ENCODE results near the gene NOD2.

Gene NOD2

DNA sequence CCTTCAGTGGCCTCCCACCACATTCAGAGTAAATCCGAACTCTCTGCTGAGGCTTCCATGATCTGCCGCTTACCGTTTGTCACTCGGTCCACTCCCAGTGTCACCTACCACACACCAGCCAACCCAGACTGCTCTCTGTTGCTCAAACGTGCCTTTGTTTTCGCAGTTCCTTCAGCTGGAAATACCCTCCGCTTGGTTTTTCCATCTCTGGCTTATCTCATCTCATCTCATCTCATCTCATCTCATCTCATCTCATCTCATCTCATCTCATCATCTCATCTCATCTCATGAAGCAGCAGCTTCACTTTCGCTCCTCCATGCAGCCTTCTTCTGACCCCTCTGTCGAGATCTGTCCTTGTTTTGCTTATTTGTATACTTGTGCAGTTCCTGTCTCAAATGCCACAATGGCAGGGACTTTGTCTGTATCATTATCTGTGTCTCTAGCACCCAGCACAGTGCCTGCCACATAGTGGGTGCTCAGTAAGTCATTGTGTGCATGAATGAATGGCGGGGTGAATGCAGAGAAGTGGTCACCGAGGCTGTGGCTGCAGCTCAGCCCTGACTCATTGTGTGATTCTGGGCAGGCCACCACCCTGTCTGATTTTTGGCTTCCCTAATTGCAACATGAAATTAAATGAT, 8.5 kb upstream of the NOD2 start:
- no peak overlapping the region for H3K9ac ChIP-seq (ENCODE audit: low read depth, low read length)
- H3K27me3 ChIP-seq (ENCODE audit: control insufficient read depth, insufficient read depth, low read length): no peaks in the 10 kb centered on the region
- H3K9me3 ChIP-seq (ENCODE audit: control insufficient read depth, insufficient read depth, low read length): no peaks in the 10 kb centered on the region
- no peak overlapping the region for H3K4me3 ChIP-seq (ENCODE audit: low read depth, low read length)
- no peaks in the 10 kb centered on the region for H3K4me1 ChIP-seq (ENCODE audit: control insufficient read depth, insufficient read depth, low read length)
- H3K36me3 ChIP-seq (ENCODE audit: control insufficient read depth, insufficient read depth, low read length): no peaks in the 10 kb centered on the region

DNA sequence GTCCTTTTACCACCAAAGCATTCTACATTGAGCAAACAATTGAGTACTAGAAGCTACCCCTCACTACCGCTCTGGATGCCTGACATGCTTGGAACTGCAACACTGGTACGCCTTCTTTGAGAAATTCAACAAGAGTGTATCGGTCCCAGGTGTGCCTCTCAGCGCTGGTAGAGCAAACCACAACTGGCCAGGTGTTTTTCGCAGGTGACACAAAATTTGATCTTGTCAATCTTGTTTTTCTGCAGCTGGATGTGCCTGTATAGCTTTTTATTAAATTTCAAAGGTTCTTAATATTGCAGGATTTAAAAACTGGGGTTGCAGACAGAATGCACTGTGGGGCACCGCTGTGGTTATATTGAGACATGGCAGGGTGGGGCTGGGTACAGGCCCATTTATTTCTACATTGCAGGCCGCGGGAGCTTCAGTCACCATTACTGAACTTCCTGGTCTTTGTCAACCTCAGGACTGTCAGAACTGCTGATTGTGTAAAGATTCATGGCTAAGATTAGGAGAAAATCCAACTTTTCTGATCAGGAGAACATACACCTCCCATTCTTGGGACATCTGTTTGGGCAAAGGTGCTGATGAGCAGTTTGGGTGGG, 7.8 kb upstream of the NOD2 start:
- H3K4me1 ChIP-seq (ENCODE audit: control insufficient read depth, insufficient read depth, low read length): no peaks in the 10 kb centered on the region

GRCh38 chr16:50688083-50688482, 5.3 kb upstream of the NOD2 start:
- Histone ChIP-seq H3K4me1 (ENCODE audit: control insufficient read depth, insufficient read depth, low read length) (no peaks in the 10 kb centered on the region), H3K36me3 (ENCODE audit: control insufficient read depth, insufficient read depth, low read length) (no peaks in the 10 kb centered on the region), H3K9ac (ENCODE audit: low read depth, low read length) (no peak overlapping the region), H3K4me3 (ENCODE audit: low read depth, low read length) (no peak overlapping the region), H3K9me3 (ENCODE audit: control insufficient read depth, insufficient read depth, low read length) (no peaks in the 10 kb centered on the region), H3K27me3 (ENCODE audit: control insufficient read depth, insufficient read depth, low read length) (peaks cover 7% of the 10 kb centered on the region)

More for the DNA sequence above, 7.8 kb upstream of the NOD2 start:
- Histone ChIP-seq H3K9ac (ENCODE audit: low read depth, low read length) (no peak overlapping the region), H3K36me3 (ENCODE audit: control insufficient read depth, insufficient read depth, low read length) (no peaks in the 10 kb centered on the region), H3K27me3 (ENCODE audit: control insufficient read depth, insufficient read depth, low read length) (no peaks in the 10 kb centered on the region), H3K9me3 (ENCODE audit: control insufficient read depth, insufficient read depth, low read length) (no peaks in the 10 kb centered on the region), H3K4me3 (ENCODE audit: low read depth, low read length) (no peak overlapping the region)

DNA sequence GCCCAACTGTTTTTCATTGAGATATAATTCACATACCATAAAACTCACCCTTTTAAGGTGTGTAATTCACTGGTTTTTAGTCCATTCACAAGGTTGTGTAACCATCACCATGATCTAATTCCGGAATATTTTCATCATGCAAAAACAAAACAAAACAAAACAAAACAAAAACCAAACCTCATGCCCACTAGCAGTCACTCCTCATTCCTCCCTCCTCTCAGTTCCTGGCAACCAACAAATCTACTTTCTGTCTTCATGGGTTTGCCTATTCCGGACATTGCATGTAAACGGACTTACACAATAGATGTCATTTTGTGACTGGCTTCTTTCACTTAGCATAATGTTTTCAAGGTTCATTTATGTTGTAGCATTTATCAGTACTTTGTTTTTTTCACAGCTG, 4.5 kb upstream of the NOD2 start:
- H3K9me3 ChIP-seq (ENCODE audit: control insufficient read depth, insufficient read depth, low read length): no peaks in the 10 kb centered on the region
- no peak overlapping the region for H3K4me3 ChIP-seq (ENCODE audit: low read depth, low read length)
- no peaks in the 10 kb centered on the region for H3K36me3 ChIP-seq (ENCODE audit: control insufficient read depth, insufficient read depth, low read length)
- no peak overlapping the region for H3K9ac ChIP-seq (ENCODE audit: low read depth, low read length)
- no peaks in the 10 kb centered on the region for H3K4me1 ChIP-seq (ENCODE audit: control insufficient read depth, insufficient read depth, low read length)
- peaks cover 11% of the 10 kb centered on the region for H3K27me3 ChIP-seq (ENCODE audit: control insufficient read depth, insufficient read depth, low read length)

DNA sequence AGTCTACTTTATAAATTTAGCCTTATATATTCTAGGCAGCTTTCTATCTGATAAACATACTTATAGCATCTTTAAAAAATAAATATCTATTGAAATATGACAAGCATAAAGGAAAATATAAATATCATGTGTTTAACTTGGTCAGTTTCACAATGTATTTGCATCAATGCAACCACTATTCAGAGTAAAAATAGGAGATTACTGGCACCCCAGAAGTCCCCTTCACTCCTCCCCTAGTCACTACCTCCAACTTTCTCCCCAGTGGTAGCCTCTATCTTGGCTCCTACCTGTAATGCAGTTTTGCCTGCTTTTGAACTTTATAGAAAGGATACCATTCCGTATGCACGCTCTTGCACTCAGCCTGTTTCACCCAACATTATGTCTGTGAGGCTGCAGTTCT, 3.2 kb upstream of the NOD2 start:
- no peak overlapping the region for H3K4me3 ChIP-seq (ENCODE audit: low read depth, low read length)
- H3K36me3 ChIP-seq (ENCODE audit: control insufficient read depth, insufficient read depth, low read length): no peaks in the 10 kb centered on the region
- no peaks in the 10 kb centered on the region for H3K9me3 ChIP-seq (ENCODE audit: control insufficient read depth, insufficient read depth, low read length)
- H3K4me1 ChIP-seq (ENCODE audit: control insufficient read depth, insufficient read depth, low read length): no peaks in the 10 kb centered on the region
- peaks cover 20% of the 10 kb centered on the region for H3K27me3 ChIP-seq (ENCODE audit: control insufficient read depth, insufficient read depth, low read length)
- no peak overlapping the region for H3K9ac ChIP-seq (ENCODE audit: low read depth, low read length)

GRCh38 chr16:50692644-50692998, 785 bp upstream of the NOD2 start:
- H3K36me3 ChIP-seq (ENCODE audit: control insufficient read depth, insufficient read depth, low read length): no peaks in the 10 kb centered on the region
- H3K27me3 ChIP-seq (ENCODE audit: control insufficient read depth, insufficient read depth, low read length): peaks cover 26% of the 10 kb centered on the region
- H3K4me3 ChIP-seq (ENCODE audit: low read depth, low read length): no peak overlapping the region
- no peak overlapping the region for H3K9ac ChIP-seq (ENCODE audit: low read depth, low read length)
- no peaks in the 10 kb centered on the region for H3K9me3 ChIP-seq (ENCODE audit: control insufficient read depth, insufficient read depth, low read length)
- no peaks in the 10 kb centered on the region for H3K4me1 ChIP-seq (ENCODE audit: control insufficient read depth, insufficient read depth, low read length)

DNA sequence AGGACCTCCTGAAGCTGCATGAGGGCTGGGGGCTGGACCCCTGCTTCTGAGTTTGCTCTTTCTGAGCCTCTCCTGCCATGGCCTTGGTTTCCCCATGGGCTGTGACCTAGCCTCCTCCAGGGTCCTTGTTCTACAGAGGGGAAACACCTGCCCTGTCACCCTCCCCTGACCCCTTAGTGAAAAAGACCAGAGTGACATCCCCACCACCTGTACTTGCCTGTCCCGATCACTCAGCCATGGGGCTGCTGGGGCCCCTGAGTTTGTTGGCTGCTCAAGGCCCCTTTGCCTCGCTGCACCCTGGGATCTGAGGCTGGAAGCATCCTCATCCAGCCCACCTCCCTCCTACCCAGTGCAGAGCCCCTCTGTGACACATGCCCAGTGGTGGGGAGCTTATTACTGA, 800 bp downstream of the NOD2 start:
- H3K36me3 ChIP-seq (ENCODE audit: control insufficient read depth, insufficient read depth, low read length): no peaks in the 10 kb centered on the region
- no peak overlapping the region for H3K9ac ChIP-seq (ENCODE audit: low read depth, low read length)
- no peak overlapping the region for H3K4me3 ChIP-seq (ENCODE audit: low read depth, low read length)
- H3K27me3 ChIP-seq (ENCODE audit: control insufficient read depth, insufficient read depth, low read length): peaks cover 26% of the 10 kb centered on the region
- no peaks in the 10 kb centered on the region for H3K4me1 ChIP-seq (ENCODE audit: control insufficient read depth, insufficient read depth, low read length)
- H3K9me3 ChIP-seq (ENCODE audit: control insufficient read depth, insufficient read depth, low read length): no peaks in the 10 kb centered on the region

DNA sequence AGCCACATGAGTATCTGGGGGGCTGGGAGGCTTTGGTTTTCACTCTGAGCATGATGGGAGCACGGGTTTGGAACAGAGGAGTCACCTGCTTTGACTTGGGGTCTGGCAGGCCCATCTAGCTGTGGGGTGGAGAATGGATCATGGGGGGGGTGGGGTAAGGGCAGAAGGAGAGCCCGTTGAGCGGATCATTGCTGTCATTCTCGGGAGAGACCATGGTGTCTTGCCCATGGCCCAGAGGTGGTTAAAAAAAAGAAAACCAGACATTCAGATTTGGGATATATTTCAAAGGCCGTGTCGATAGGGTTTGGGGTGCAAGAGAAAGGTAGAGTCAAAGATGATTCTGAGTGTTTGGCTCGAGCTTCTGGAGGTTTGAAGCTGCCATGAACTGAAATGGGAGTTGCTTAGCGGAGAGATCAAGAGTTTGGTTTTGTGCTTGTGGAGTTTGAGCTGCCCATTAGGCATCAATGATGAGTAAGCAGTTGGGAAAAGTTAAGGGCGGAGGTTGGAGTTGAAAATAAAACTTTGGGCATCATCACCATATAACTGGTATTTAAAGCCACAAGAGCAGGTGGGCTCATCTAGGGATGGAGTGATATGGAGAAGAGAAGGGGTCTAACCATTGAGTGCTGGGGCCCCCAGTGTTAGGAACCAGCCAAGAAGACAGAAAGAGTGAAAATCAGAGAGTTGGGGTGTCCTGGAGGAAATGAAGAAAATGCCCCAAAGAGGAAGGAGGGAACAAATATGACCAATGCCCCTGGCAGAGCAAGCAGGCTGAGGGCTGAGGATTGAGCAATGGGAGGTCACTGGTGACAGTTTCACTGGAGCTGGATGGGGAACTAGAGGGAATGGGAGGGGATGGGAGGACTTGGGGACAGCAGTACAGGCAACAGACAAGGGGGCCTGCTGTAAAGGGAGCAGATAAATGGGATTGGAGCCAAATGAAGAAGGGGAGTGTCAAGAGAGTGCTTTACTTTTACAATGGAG, 1.9 kb downstream of the NOD2 start:
- Histone ChIP-seq H3K9ac (ENCODE audit: low read depth, low read length) (no peak overlapping the region), H3K4me3 (ENCODE audit: low read depth, low read length) (no peak overlapping the region), H3K27me3 (ENCODE audit: control insufficient read depth, insufficient read depth, low read length) (peaks cover 26% of the 10 kb centered on the region), H3K4me1 (ENCODE audit: control insufficient read depth, insufficient read depth, low read length) (no peaks in the 10 kb centered on the region), H3K36me3 (ENCODE audit: control insufficient read depth, insufficient read depth, low read length) (no peaks in the 10 kb centered on the region), H3K9me3 (ENCODE audit: control insufficient read depth, insufficient read depth, low read length) (no peaks in the 10 kb centered on the region)

DNA sequence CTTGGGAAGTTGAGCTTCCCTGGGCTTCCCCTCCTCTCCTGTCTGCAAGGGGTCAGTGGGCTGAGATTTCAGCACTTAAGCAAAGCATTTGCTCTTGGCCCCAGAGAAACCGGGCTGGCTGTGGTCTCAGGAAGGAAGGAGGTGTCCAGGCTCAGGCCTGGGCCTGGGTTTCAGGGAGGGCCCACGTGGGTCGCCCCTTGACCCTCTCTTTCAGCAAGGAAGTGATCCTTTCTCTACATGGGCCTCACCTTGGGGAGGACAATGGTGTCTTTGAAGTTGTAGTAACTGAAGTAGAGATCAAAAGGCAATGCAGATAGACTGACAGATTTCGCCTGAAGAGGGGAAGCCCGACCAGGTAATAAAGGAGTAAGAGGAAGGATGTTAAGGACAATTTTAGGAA, 2.7 kb downstream of the NOD2 start:
- Histone ChIP-seq H3K27me3 (ENCODE audit: control insufficient read depth, insufficient read depth, low read length) (peaks cover 26% of the 10 kb centered on the region), H3K9me3 (ENCODE audit: control insufficient read depth, insufficient read depth, low read length) (no peaks in the 10 kb centered on the region), H3K9ac (ENCODE audit: low read depth, low read length) (no peak overlapping the region), H3K36me3 (ENCODE audit: control insufficient read depth, insufficient read depth, low read length) (no peaks in the 10 kb centered on the region), H3K4me3 (ENCODE audit: low read depth, low read length) (no peak overlapping the region), H3K4me1 (ENCODE audit: control insufficient read depth, insufficient read depth, low read length) (no peaks in the 10 kb centered on the region)

- H3K27me3 ChIP-seq (ENCODE audit: control insufficient read depth, insufficient read depth, low read length): peaks cover 26% of the 10 kb centered on the region
- no peak overlapping the region for H3K9ac ChIP-seq (ENCODE audit: low read depth, low read length)
- no peaks in the 10 kb centered on the region for H3K36me3 ChIP-seq (ENCODE audit: control insufficient read depth, insufficient read depth, low read length)
- H3K4me1 ChIP-seq (ENCODE audit: control insufficient read depth, insufficient read depth, low read length): no peaks in the 10 kb centered on the region
- H3K4me3 ChIP-seq (ENCODE audit: low read depth, low read length): no peak overlapping the region
- no peaks in the 10 kb centered on the region for H3K9me3 ChIP-seq (ENCODE audit: control insufficient read depth, insufficient read depth, low read length)
Observed at GRCh38 chr16:50696575-50697420, 3.4 kb downstream of the NOD2 start.

DNA sequence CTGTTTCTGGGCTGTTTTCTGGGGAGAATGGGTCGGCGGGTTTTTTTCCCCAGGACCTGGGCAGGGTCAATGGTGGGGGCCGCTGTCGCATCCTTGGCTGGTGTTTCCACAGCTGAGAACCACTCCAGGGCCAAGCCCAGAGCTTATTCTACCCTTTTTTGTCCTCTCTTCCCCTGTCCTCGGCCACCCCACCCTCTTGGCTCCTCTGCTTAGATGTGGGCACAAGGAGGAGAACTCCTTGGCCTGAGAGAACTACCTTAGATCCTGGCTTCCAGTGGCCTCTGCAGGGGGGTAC, 4.0 kb downstream of the NOD2 start:
- Histone ChIP-seq H3K4me3 (ENCODE audit: low read depth, low read length) (no peak overlapping the region), H3K9me3 (ENCODE audit: control insufficient read depth, insufficient read depth, low read length) (no peaks in the 10 kb centered on the region), H3K36me3 (ENCODE audit: control insufficient read depth, insufficient read depth, low read length) (no peaks in the 10 kb centered on the region), H3K9ac (ENCODE audit: low read depth, low read length) (no peak overlapping the region), H3K27me3 (ENCODE audit: control insufficient read depth, insufficient read depth, low read length) (peaks cover 26% of the 10 kb centered on the region), H3K4me1 (ENCODE audit: control insufficient read depth, insufficient read depth, low read length) (no peaks in the 10 kb centered on the region)

Data from iPS-15b (cell line).